ENCODE data around the gene FOXD2. TPM values are rescaled to one million over a fixed set of nuclear protein-coding genes. Genes with fewer than 3 reads are reported as not detected.
"Not testable (repeated sequence)": the region's sequence is repeated elsewhere in the genome, so short reads cannot be mapped to it uniquely, and the experiment has no call there.

The FOXD2 gene
- total RNA-seq, 1 experiment from 2014 or later: 0.48 TPM

- DNase-seq (ENCODE audit: low read depth): no peak
Observed at GRCh38 chr1:47439819-47440598, 2.2 kb downstream of the FOXD2 start.

GRCh38 chr1:47440599-47441081 lies 2.8 kb downstream of the FOXD2 start:
- DNase-seq (ENCODE audit: low read depth): no peak

GRCh38 chr1:47441450-47442106 lies 3.7 kb downstream of the FOXD2 start:
- no peak for DNase-seq (ENCODE audit: low read depth)

- no peak for DNase-seq (ENCODE audit: low read depth)
Observed at GRCh38 chr1:47442202-47442601, 4.4 kb downstream of the FOXD2 start.

- no peak for DNase-seq (ENCODE audit: low read depth)
Observed at GRCh38 chr1:47442842-47443529, 5.1 kb downstream of the FOXD2 start.

- no peak for DNase-seq (ENCODE audit: low read depth)
Observed at GRCh38 chr1:47443530-47444296, 5.9 kb downstream of the FOXD2 start.

- no peak for DNase-seq (ENCODE audit: low read depth)
Observed at GRCh38 chr1:47444297-47444561, 6.4 kb downstream of the FOXD2 start.

- DNase-seq (ENCODE audit: low read depth): no peak
Observed at GRCh38 chr1:47444562-47445465, 7.0 kb downstream of the FOXD2 start.

- no peak for DNase-seq (ENCODE audit: low read depth)
Observed at GRCh38 chr1:47445823-47446550, 8.1 kb downstream of the FOXD2 start.

GRCh38 chr1:47448462-47449222 lies 10.8 kb downstream of the FOXD2 start:
- DNase-seq (ENCODE audit: low read depth): no peak

GRCh38 chr1:47449822-47450552 lies 12.1 kb downstream of the FOXD2 start:
- DNase-seq (ENCODE audit: low read depth): no peak

GRCh38 chr1:47450606-47451005 lies 12.8 kb downstream of the FOXD2 start:
- DNase-seq (ENCODE audit: low read depth): no peak

GRCh38 chr1:47452426-47452825 lies 14.6 kb downstream of the FOXD2 start:
- DNase-seq (ENCODE audit: low read depth): no peak

GRCh38 chr1:47453910-47454309 lies 16.1 kb downstream of the FOXD2 start:
- DNase-seq (ENCODE audit: low read depth): not testable (repeated sequence)

GRCh38 chr1:47456250-47456649 lies 18.4 kb downstream of the FOXD2 start:
- no peak for DNase-seq (ENCODE audit: low read depth)

GRCh38 chr1:47457547-47457946 lies 19.7 kb downstream of the FOXD2 start:
- not testable (repeated sequence) for DNase-seq (ENCODE audit: low read depth)

GRCh38 chr1:47459253-47459788 lies 21.5 kb downstream of the FOXD2 start:
- no peak for DNase-seq (ENCODE audit: low read depth)

- DNase-seq (ENCODE audit: low read depth): no peak
Observed at GRCh38 chr1:47460040-47460439, 22.2 kb downstream of the FOXD2 start.

GRCh38 chr1:47460456-47460855 lies 22.6 kb downstream of the FOXD2 start:
- no peak for DNase-seq (ENCODE audit: low read depth)

All from RPMI7951 (cell line).